22Rv1 (cell line): ENCODE results near the gene ARMCX2.
"Not testable (repeated sequence)": the region's sequence is repeated elsewhere in the genome, so short reads cannot be mapped to it uniquely, and the experiment has no call there.

ENCODE experiments used
- H3K27ac ChIP-seq: fragments of 450-650 bp; 2 replicates; pipeline ENCODE4 v1.5.1; 2017
- ZFX ChIP-seq: fragments of 450-650 bp; IDR thresholded peaks from 2 replicates; pipeline ENCODE4 v1.6.1; 2017; ENCODE audit warnings: antibody characterized with exemption, borderline replicate concordance
- TF ChIP-seq, protein P1 (sequence below): fragments of 450-650 bp; IDR thresholded peaks from 2 replicates; pipeline ENCODE4 v1.5.1; 2017; ENCODE audit warnings: mild to moderate bottlenecking

ARMCX2 gene

DNA sequence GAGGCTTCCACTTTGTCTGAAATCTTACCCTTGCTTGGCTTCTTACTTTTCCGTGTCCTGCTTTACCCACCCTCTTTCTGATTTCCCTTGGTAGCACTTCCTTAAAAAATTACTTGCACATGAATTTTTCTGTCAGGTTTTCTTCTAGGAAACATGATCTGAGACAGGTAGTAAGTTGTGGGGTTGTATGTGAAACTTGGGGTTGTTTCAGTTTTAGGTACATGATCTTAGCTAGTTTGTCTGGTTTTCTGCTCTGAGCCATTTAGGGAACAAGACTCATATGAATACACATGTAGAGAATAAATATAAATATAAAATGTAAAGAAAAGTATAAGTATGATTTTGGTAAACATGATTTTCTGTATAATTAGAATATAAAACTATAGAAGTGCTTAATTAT, 17.4 kb upstream of the ARMCX2 start:
- TF ChIP-seq, protein P1, sequence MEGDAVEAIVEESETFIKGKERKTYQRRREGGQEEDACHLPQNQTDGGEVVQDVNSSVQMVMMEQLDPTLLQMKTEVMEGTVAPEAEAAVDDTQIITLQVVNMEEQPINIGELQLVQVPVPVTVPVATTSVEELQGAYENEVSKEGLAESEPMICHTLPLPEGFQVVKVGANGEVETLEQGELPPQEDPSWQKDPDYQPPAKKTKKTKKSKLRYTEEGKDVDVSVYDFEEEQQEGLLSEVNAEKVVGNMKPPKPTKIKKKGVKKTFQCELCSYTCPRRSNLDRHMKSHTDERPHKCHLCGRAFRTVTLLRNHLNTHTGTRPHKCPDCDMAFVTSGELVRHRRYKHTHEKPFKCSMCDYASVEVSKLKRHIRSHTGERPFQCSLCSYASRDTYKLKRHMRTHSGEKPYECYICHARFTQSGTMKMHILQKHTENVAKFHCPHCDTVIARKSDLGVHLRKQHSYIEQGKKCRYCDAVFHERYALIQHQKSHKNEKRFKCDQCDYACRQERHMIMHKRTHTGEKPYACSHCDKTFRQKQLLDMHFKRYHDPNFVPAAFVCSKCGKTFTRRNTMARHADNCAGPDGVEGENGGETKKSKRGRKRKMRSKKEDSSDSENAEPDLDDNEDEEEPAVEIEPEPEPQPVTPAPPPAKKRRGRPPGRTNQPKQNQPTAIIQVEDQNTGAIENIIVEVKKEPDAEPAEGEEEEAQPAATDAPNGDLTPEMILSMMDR, result no peak
- no peak for TF ChIP-seq ZFX

DNA sequence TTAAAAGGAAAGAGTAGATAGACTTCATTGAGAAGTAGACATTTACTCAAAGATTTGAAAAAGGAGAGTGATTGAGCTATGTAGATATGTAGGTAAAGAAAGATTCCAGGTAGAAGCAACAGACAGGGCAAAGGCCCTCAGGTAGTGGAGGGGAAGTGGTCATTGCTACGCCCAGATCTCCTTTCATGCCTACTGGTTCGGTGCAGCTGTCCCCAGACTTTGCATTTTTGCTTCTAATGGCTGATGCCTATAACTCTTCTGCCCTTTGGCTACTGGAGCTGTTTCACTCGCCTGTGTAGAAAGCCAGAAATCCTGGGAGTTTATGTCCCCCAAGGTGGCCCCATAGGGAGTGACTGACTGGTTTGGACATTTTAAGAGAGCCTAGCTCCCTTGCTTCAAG, 16.9 kb upstream of the ARMCX2 start:
- H3K27ac ChIP-seq, result no peak overlapping the region
- no peak for TF ChIP-seq ZFX
- TF ChIP-seq, protein P1, result no peak

More for the DNA sequence above, 17.4 kb upstream of the ARMCX2 start:
- H3K27ac ChIP-seq, result no peak overlapping the region

DNA sequence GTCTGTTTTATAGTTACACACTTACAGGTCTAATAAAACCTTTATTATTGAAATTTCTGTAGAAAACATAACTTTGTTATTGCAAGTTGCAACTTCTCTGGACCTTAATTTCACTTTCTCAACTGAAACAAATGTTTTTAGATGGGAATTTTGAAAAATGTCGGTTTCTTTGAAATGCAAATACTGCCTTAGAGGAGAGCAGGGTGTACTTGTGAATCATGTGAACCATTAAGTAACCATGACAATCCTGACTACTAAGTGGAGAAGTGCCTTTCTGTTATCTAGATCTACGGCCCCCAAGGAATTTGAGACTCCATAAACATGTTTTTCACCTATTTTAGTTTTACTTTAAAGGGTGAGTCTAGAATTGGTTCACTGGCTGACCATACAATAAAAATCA, 8.5 kb upstream of the ARMCX2 start:
- TF ChIP-seq ZFX, result no peak
- TF ChIP-seq, protein P1, result no peak
- no peak overlapping the region for H3K27ac ChIP-seq

DNA sequence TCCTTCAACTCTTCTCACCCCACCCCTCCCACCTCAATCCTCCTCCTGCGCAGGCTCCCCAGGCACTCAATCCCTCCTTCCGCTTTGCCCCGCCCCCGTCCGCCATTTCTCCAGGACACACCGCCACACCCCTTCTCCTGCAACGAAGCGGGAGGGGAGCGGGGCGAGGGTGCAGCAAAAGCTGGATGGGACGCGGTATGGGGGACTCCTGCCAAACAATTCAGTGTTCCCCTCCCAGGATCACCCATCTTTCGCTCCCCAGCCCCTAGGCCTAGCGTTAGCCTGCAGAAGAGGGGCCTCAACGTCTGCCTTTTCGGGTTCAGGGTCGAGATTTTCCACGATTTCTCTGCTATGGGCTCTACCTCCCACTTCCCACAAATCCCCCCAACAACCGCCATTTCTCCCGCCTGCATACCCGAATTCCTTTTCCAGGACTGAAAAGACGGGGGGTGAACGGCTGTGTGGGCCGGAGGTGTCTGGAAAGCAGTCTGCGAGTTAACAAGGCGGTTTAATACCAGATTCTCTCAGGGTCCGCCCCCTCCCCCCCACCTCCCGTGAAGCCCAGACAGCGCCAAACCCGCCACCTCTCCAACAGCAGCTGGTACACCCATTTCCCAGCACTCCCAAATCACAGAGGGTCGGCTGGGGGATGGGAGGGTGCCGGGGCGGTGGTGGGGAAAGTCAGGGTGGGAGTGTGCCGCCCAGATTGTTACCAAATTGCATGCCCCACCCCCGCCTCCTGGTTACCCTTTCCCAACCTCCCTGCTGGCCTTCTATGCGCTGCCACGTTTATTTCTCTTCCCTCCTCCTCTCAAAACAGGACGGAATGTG, 774 bp downstream of the ARMCX2 start:
- no peak for TF ChIP-seq ZFX
- TF ChIP-seq, protein P1, result no peak
- H3K27ac ChIP-seq, result no peak overlapping the region

DNA sequence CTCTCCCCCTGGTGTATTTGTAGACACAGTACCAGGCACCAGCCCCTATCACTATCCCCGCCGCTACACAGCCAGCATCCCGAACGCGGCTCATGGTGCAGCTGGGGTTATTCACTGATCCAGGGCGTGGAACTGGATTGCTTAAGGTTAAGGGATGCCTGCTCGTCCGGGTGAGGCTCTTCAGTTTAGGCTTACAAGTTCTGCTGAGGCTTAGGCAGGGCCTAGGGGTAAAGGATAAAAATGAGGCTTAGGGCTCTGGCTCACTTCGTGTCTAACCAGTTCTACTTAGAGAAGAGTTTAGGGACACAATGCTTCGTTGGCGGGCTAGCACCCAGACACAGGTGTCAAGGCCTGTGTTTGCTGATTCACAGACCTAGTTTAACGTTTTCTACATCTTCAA, 2.2 kb downstream of the ARMCX2 start:
- no peak overlapping the region for H3K27ac ChIP-seq
- TF ChIP-seq, protein P1, result no peak
- no peak for TF ChIP-seq ZFX

DNA sequence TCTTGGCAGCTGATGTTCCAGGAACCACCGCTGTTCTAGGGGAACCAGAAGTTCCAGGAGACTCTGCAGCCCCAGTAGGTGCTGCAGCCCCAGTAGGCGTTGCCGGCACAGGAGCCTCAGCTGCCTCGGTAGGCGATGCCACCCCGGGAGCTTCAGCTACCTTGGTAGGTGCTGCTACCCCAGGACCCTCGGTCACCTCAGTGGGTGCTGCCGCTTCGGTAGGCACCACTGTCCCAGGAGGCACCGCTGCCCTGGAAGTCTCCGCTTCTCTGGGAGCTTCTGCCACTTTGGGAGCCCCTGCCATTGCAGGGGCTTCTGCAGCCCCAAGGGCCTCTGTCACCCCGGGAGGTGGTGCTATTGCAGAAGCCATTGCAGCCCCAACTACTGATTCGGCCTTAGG, 2.8 kb downstream of the ARMCX2 start:
- no peak overlapping the region for H3K27ac ChIP-seq
- TF ChIP-seq, protein P1, result no peak
- TF ChIP-seq ZFX, result no peak

DNA sequence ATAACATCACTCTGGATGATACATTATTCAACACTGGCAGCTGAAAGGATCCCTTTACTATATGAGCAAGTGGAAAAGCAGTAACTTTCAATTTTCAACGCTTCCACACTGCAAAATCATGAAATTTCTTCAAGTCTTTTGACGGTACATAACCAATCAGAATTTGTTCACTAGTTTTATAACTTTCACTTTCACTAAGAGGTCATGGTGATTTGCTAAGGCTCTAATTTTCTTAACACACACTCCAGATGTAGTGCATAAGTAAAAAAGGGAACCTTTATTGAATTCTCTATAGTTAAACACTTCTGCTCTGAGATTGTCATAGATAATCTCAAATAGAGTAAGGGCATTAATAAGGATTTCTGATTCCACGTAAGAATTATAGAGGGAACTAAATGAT, 4.1 kb downstream of the ARMCX2 start:
- TF ChIP-seq, protein P1, result no peak
- TF ChIP-seq ZFX, result no peak
- no peak overlapping the region for H3K27ac ChIP-seq

DNA sequence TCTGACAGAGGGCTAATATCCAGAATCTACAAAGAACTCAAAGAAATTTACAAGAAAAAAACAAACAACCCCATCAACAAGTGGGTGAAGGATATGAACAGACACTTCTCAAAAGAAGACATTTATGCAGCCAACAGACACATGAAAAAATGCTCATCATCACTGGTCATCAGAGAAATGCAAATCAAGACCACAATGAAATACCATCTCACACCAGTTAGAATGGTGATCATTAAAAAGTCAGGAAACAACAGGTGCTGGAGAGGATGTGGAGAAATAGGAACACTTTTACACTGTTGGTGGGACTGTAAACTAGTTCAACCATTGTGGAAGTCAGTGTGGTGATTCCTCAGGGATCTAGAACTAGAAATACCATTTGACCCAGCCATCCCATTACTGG, 11.9 kb downstream of the ARMCX2 start:
- not testable (repeated sequence) for H3K27ac ChIP-seq
